ENCODE results near the gene TCEA3. TPM values are rescaled to one million over a fixed set of nuclear protein-coding genes. Genes with fewer than 3 reads are reported as not detected.

TCEA3 gene
- total RNA-seq, 2 donors from 2014 or later = 65.2 to 115 TPM

DNA sequence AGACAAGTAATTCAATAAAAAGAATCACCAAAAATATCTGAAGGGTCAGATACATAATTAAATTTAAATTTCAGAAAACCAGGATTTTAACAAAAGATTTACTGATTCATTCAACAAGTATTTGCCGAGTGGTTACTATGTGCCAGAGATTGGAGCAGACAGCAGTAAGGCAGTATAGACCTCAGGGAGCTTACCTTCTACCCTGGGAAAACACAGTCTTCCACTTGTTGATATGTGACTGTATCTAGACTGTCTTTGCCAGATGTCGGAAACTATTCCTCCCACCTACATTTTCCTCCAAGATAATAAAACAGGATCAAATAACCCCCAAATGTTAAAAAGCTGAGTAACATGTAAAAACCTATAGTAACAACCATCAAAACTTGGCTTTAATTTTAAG is 86.7 kb downstream of the TCEA3 start:
- no peaks in the 10 kb centered on the region for H3K9me3 ChIP-seq
- no peak for DNase-seq (ENCODE audit: low spot score)
- no peaks in the 10 kb centered on the region for H3K27me3 ChIP-seq (replicated peaks; ENCODE audit: insufficient read depth)
- no peak overlapping the region for H3K4me3 ChIP-seq
- H3K36me3 ChIP-seq = peaks cover 4 to 7% of the 10 kb centered on the region in 2 donors
- H3K27ac ChIP-seq = no peak overlapping the region
- intact Hi-C loops (cut with DNase I) = no loop called here
- WGBS = 62% methylated on average over 2 of the region's 2 CpGs
- no peaks in the 10 kb centered on the region for H3K4me1 ChIP-seq (replicated peaks)
- TF ChIP-seq, protein P1, sequence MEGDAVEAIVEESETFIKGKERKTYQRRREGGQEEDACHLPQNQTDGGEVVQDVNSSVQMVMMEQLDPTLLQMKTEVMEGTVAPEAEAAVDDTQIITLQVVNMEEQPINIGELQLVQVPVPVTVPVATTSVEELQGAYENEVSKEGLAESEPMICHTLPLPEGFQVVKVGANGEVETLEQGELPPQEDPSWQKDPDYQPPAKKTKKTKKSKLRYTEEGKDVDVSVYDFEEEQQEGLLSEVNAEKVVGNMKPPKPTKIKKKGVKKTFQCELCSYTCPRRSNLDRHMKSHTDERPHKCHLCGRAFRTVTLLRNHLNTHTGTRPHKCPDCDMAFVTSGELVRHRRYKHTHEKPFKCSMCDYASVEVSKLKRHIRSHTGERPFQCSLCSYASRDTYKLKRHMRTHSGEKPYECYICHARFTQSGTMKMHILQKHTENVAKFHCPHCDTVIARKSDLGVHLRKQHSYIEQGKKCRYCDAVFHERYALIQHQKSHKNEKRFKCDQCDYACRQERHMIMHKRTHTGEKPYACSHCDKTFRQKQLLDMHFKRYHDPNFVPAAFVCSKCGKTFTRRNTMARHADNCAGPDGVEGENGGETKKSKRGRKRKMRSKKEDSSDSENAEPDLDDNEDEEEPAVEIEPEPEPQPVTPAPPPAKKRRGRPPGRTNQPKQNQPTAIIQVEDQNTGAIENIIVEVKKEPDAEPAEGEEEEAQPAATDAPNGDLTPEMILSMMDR (IDR thresholded peaks at IDR 0.05) = no peak
- TF ChIP-seq POLR2A (IDR thresholded peaks at IDR 0.05) (no peak), POLR2AphosphoS5 (IDR thresholded peaks at IDR 0.05) (no peak)

DNA sequence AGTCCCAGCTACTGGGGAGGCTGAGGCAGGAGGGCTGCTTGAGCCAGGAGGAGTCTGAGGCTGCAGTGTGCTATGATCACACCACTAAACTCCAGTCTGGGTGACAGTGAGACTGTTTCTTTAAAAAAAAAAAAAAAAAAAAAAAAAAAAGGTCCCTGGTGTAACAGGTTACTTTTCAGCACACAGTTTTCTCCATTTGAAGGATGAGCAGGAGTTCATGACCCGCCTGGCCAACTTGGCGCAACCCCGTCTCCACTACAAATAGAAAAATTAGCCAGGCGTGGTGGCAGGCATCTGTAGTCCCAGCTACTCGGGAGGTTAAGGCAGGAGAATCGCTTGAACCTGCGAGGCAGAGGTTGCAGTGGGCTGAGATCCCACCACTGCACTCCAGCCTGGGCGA is 92.8 kb downstream of the TCEA3 start:
- WGBS = 86% methylated on average over 8 of the region's 8 CpGs
- no peak overlapping the region for H3K27ac ChIP-seq
- no peaks in the 10 kb centered on the region for H3K27me3 ChIP-seq (replicated peaks; ENCODE audit: insufficient read depth)
- H3K9me3 ChIP-seq = no peaks in the 10 kb centered on the region
- DNase-seq (ENCODE audit: low spot score) = no peak
- intact Hi-C loops (cut with DNase I) = no loop called here
- H3K36me3 ChIP-seq = peaks cover 0 to 7% of the 10 kb centered on the region in 2 donors
- H3K4me1 ChIP-seq (replicated peaks) = no peaks in the 10 kb centered on the region
- H3K4me3 ChIP-seq = no peak overlapping the region
- TF ChIP-seq, protein P1 (IDR thresholded peaks at IDR 0.05) = no peak
- TF ChIP-seq POLR2A (IDR thresholded peaks at IDR 0.05) = no peak
- TF ChIP-seq POLR2AphosphoS5 (IDR thresholded peaks at IDR 0.05) = no peak

Other genes starting within 250 kb of the TCEA3 start
- under 1 TPM; 0.09 to 0.28 TPM for gene HTR1D, start 207.2 kb downstream of the TCEA3 start, total RNA-seq
- 10 to 100 TPM; 85.8 to 88.1 TPM for gene HNRNPR, start 80.5 kb downstream of the TCEA3 start, total RNA-seq
- gene ZNF436, start 54.9 kb downstream of the TCEA3 start, total RNA-seq = 10 to 100 TPM; 25.3 to 29.5 TPM
- gene ASAP3, start 59.4 kb upstream of the TCEA3 start, total RNA-seq = 10 to 100 TPM; 76.5 to 83.1 TPM
- 1 to 10 TPM; 1.0 to 4.1 TPM for gene E2F2, start 106.5 kb upstream of the TCEA3 start, total RNA-seq
- gene ID3, start 134.8 kb upstream of the TCEA3 start, total RNA-seq = 100 to 1,000 TPM; 151 to 184 TPM

Data from prostate gland (tissue), 2 donors.